Neural cell (in vitro differentiated cells): ENCODE data around the gene CROCC2. TPM values are rescaled to one million over a fixed set of nuclear protein-coding genes. Genes with fewer than 3 reads are reported as not detected.

Experiments used
- H2AFZ ChIP-seq: fragments of 200-600, 300-800 bp; sonication (generic), shearing (Covaris generic); 2 replicates; pipeline ENCODE4 v1.6.0; 2014; ENCODE audit warnings: low read depth, mild to moderate bottlenecking, antibody characterized with exemption, low read length, moderate library complexity
- H3F3A ChIP-seq: fragments of 200-600 bp; shearing (Covaris generic); 2 replicates; pipeline ENCODE4 v1.6.1; 2016; ENCODE audit warnings: mild to moderate bottlenecking, moderate library complexity, mixed read lengths, antibody characterized with exemption, low read length; ENCODE audit not compliant: insufficient read depth, poor library complexity, severe bottlenecking
- H3K27ac ChIP-seq: fragments of 200-600, 300-800 bp; sonication (generic), shearing (Covaris generic); 2 replicates; pipeline ENCODE4 v1.5.1; 2014; ENCODE audit warnings: mild to moderate bottlenecking, low read length, moderate library complexity
- H3K27me3 ChIP-seq: fragments of 300-800, 200-600 bp; sonication (generic), shearing (Covaris generic); 2 replicates; pipeline ENCODE4 v1.6.0; 2014; ENCODE audit warnings: mild to moderate bottlenecking, low read depth, low read length, moderate library complexity; ENCODE audit not compliant: insufficient read depth
- H3K36me3 ChIP-seq: fragments of 300-800, 200-600 bp; sonication (generic), shearing (Covaris generic); 2 replicates; pipeline ENCODE4 v1.5.1; 2014; ENCODE audit warnings: mild to moderate bottlenecking, antibody characterized with exemption, low read length, moderate library complexity; ENCODE audit not compliant: insufficient read depth
- H3K4me2 ChIP-seq: fragments of 300-800, 200-600 bp; sonication (generic), shearing (Covaris generic); 2 replicates; pipeline ENCODE4 v1.6.0; 2014; ENCODE audit warnings: mild to moderate bottlenecking, low read length
- H3K4me3 ChIP-seq: fragments of 300-800, 200-600 bp; sonication (generic), shearing (Covaris generic); 2 replicates; pipeline ENCODE4 v1.5.1; 2014; ENCODE audit warnings: mild to moderate bottlenecking, low read length, moderate library complexity
- H3K79me2 ChIP-seq: fragments of 200-600 bp; shearing (Covaris generic); replicated peaks from 2 replicates; pipeline ENCODE4 v1.6.0; 2014; ENCODE audit warnings: mild to moderate bottlenecking, low read length, moderate library complexity; ENCODE audit not compliant: insufficient read depth
- H3K9ac ChIP-seq: fragments of 300-800, 200-600 bp; sonication (generic), shearing (Covaris generic); 2 replicates; pipeline ENCODE4 v1.6.1; 2016; ENCODE audit warnings: mild to moderate bottlenecking, low read length, mixed read lengths
- H3K9me2 ChIP-seq: fragments of 200-600 bp; shearing (Covaris generic); 2 replicates; pipeline ENCODE4 v1.6.1; 2016; ENCODE audit warnings: mild to moderate bottlenecking, low read length, mixed read lengths; ENCODE audit not compliant: insufficient read depth
- H3K9me3 ChIP-seq: fragments of 200-600, 300-800 bp; sonication (generic), shearing (Covaris generic); 2 replicates; pipeline ENCODE4 v1.6.1; 2016; ENCODE audit warnings: mild to moderate bottlenecking, mixed run types, low read length, moderate library complexity, mixed read lengths
- H4K20me1 ChIP-seq: fragments of 200-600 bp; shearing (Covaris generic); 2 replicates; pipeline ENCODE4 v1.6.1; 2016; ENCODE audit warnings: mild to moderate bottlenecking, mixed run types; ENCODE audit not compliant: insufficient read depth
- CTCF ChIP-seq: fragments of 450-650 bp; IDR thresholded peaks from 2 replicates; pipeline ENCODE4 v1.5.1; 2014; ENCODE audit warnings: antibody characterized with exemption, mild to moderate bottlenecking, moderate library complexity; ENCODE audit not compliant: poor library complexity, severe bottlenecking
- EP300 ChIP-seq: fragments of 450-650 bp; conservative IDR thresholded peaks from 2 replicates; pipeline ENCODE4 v1.6.1; 2014; ENCODE audit warnings: antibody characterized with exemption, mild to moderate bottlenecking, moderate library complexity; ENCODE audit not compliant: poor library complexity, severe bottlenecking
- EZH2 ChIP-seq: fragments of 200-600, 300-800 bp; shearing (Covaris generic), sonication (generic); IDR thresholded peaks from 2 replicates; pipeline ENCODE4 v1.6.1; 2014; ENCODE audit warnings: antibody characterized with exemption, low read length, borderline replicate concordance, mild to moderate bottlenecking; ENCODE audit not compliant: insufficient read depth, poor library complexity, severe bottlenecking
- MXI1 ChIP-seq: fragments of 450-650 bp; conservative IDR thresholded peaks from 2 replicates; pipeline ENCODE4 v1.6.1; 2014; ENCODE audit warnings: antibody characterized with exemption, mild to moderate bottlenecking; ENCODE audit not compliant: poor library complexity, severe bottlenecking
- POLR2AphosphoS5 ChIP-seq: IDR thresholded peaks from 2 replicates; pipeline ENCODE4 v1.6.1; 2012
- RAD21 ChIP-seq: fragments of 450-650 bp; conservative IDR thresholded peaks from 2 replicates; pipeline ENCODE4 v1.6.1; 2014; ENCODE audit warnings: antibody characterized with exemption, mild to moderate bottlenecking, moderate library complexity
- REST ChIP-seq: IDR thresholded peaks from 2 replicates; pipeline ENCODE4 v1.6.1; 2012; ENCODE audit warnings: borderline replicate concordance
- SMC3 ChIP-seq: fragments of 450-650 bp; conservative IDR thresholded peaks from 2 replicates; pipeline ENCODE4 v1.6.1; 2014; ENCODE audit warnings: antibody characterized with exemption, mild to moderate bottlenecking, moderate library complexity; ENCODE audit not compliant: poor library complexity
- TAF1 ChIP-seq: IDR thresholded peaks from 2 replicates; pipeline ENCODE4 v1.6.1; 2012; ENCODE audit warnings: low read depth
- polyA plus RNA-seq: library from polyadenylated mRNA; depleted of rRNA; stranded (reverse); fragments of >200 nt; gene quantifications from 2 replicates; pipeline ENCODE4 v1.2.3, GENCODE V29; 2014

CROCC2 gene
- polyA plus RNA-seq, 1 donor from 2014 or later, result 0.09 TPM

GRCh38 chr2:240892925-240893324 is 13.2 kb upstream of the CROCC2 start:
- H3K79me2 ChIP-seq, result no peaks in the 10 kb centered on the region
- no peaks in the 10 kb centered on the region for H3F3A ChIP-seq
- H3K27me3 ChIP-seq, result no peaks in the 10 kb centered on the region
- H3K4me3 ChIP-seq, result no peak overlapping the region
- no peaks in the 10 kb centered on the region for H3K9me2 ChIP-seq
- no peaks in the 10 kb centered on the region for H4K20me1 ChIP-seq
- H3K9ac ChIP-seq, result no peak overlapping the region
- no peak overlapping the region for H3K4me2 ChIP-seq
- H3K27ac ChIP-seq, result no peak overlapping the region
- no peaks in the 10 kb centered on the region for H3K9me3 ChIP-seq
- no peaks in the 10 kb centered on the region for H3K36me3 ChIP-seq
- no peak overlapping the region for H2AFZ ChIP-seq
- TF ChIP-seq SMC3 (no peak), EZH2 (no peak), RAD21 (no peak), MXI1 (no peak), POLR2AphosphoS5 (no peak), CTCF (no peak), EP300 (no peak)

GRCh38 chr2:240893363-240893844 is 12.7 kb upstream of the CROCC2 start:
- no peaks in the 10 kb centered on the region for H3K9me2 ChIP-seq
- no peak overlapping the region for H2AFZ ChIP-seq
- H3K9me3 ChIP-seq, result no peaks in the 10 kb centered on the region
- TF ChIP-seq RAD21, result no peak
- TF ChIP-seq CTCF, result no peak
- no peak for TF ChIP-seq POLR2AphosphoS5
- TF ChIP-seq SMC3, result no peak
- no peak for TF ChIP-seq EP300
- no peak for TF ChIP-seq TAF1
- TF ChIP-seq REST, result no peak
- TF ChIP-seq EZH2, result no peak
- no peak for TF ChIP-seq MXI1
- no peak overlapping the region for H3K9ac ChIP-seq
- no peak overlapping the region for H3K4me2 ChIP-seq
- no peaks in the 10 kb centered on the region for H3K36me3 ChIP-seq
- H3K27me3 ChIP-seq, result no peaks in the 10 kb centered on the region
- no peaks in the 10 kb centered on the region for H3F3A ChIP-seq
- no peaks in the 10 kb centered on the region for H4K20me1 ChIP-seq
- no peak overlapping the region for H3K27ac ChIP-seq
- H3K79me2 ChIP-seq, result no peaks in the 10 kb centered on the region
- no peak overlapping the region for H3K4me3 ChIP-seq
